Hepatocyte (in vitro differentiated cells): ENCODE data around the gene TCTA.

Experiments used
- EZH2 ChIP-seq: fragments of 200-600 bp; sonication (generic); IDR thresholded peaks from 2 replicates; pipeline ENCODE4 v1.6.1; 2016; ENCODE audit warnings: antibody characterized with exemption, mild to moderate bottlenecking, borderline replicate concordance
- EZH2phosphoT487 ChIP-seq: fragments of 200-600 bp; sonication (generic); IDR thresholded peaks from one replicate; pipeline ENCODE4 v1.6.1; 2018; ENCODE audit warnings: antibody characterized with exemption, mild to moderate bottlenecking, low read depth, moderate library complexity; ENCODE audit not compliant: unreplicated experiment, severe bottlenecking

DNA sequence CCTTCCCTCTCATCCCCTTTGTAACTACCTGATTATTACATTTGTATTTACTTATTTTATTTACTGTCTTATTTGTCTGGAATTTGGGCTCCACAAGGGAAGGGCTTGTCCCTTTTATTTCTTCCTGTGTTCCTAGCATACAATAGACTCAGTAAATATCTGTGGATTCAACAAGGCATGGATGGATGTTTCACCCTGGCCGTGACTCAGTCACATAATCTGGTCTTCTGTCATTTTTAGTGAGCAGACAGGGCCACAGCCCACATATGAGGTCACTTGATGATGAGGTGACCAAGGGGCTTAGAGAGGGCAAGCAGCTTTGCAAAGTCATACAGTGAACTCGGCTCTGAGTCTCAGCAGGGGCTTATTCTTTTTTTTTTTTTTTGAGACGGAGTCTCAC lies 50.0 kb downstream of the TCTA start:
- TF ChIP-seq EZH2phosphoT487 (no peak), EZH2 (no peak)
